ENCODE results near the gene SEPTIN12.

DNA sequence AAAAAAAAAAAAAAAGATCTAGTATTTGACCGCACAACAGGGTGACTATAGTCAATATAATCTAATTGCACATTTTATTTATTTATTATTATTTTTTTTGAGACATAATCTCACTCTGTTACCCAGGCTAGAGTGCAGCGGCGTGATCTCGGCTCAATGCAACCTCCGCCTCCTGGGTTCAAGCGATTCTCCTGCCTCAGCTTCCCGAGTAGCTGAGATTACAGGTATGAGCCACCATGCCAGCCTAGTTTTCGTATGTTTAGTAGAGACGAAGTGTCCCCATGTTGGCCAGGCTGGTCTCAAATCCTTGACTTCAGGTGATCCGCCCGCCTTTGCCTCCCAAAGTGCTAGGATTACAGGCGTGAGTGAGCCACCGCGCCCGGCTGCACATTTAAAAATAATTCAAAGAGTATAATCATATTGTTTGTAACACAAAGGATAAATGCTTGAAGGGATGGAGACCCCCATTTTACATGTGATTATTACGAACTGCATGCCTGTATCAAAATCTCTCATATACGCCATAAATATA lies 54.9 kb downstream of the SEPTIN12 start:
- TF ChIP-seq CTCF (IDR thresholded peaks at IDR 0.05) (no peak), EP300 (IDR thresholded peaks at IDR 0.05) (no peak), POLR2A (IDR thresholded peaks at IDR 0.05) (no peak), POLR2AphosphoS5 (IDR thresholded peaks at IDR 0.05) (no peak)
